Measurements from ENCODE around the gene EPN3. TPM values are rescaled to one million over a fixed set of nuclear protein-coding genes. Genes with fewer than 3 reads are reported as not detected.

EPN3 gene
- 10 to 100 TPM in 1 of 6 donors, 1 to 10 TPM in 2, under 1 TPM in 2, not detected in 1; 0.74 to 14.4 (median 1.2) TPM for total RNA-seq

DNA sequence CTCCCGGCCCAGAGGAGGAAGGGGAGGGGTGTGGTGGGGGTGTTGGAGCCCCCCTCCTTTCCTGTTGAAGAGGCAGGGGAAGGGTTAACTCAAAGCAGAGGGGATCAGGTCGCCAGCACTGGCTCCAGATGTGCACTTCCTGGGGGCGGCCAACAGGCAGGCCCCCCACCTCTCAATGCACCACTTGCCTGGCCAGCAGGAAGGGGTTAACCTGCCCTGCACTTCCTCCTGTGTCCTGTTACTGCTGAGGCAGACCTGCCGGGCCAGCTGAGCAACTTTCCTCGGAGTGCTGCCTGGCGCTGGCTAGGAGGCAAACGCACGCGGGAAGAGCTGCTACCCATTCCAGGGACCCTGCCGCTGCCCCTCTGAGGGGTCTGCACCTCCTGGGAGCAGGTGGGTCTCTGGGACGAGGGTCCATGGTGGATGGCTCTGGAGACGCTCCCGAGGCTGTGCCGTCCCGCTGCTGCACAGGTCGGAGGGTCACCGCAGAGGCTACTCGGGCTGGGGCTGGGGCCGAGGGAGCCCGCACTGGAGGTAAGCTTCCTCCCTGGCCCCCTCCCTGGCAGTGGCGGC is at the start of gene EPN3:
Gene EPN3, plus strand, starts transcription at position 284 of the 573 bp plus-strand sequence. CDS start 3,822 bp downstream, outside the sequence.
- H3K27me3 ChIP-seq: peaks cover 0 to 14% (median 6%) of the 10 kb centered on the region in 4 donors
- DNase-seq (peak; percentile 68 to 75), ATAC-seq (ENCODE audit: low FRiP score in 2 of 2) (peak; percentile 9 to 56)
- TF ChIP-seq CTCF (IDR thresholded peaks at IDR 0.05): peak in 1 of 6 experiments; percentile 40
- no peak for TF ChIP-seq POLR2A (IDR thresholded peaks at IDR 0.05)
- H3K9me3 ChIP-seq: no peaks in the 10 kb centered on the region
- peak within 1 kb of the TSS in 3 of 4 donors; percentile 25 to 29 (median 29) for H3K4me3 ChIP-seq
- no peak within 1 kb of the TSS for H3K27ac ChIP-seq
- 0 to 3% methylated on average over 1 to 20 of the region's 21 CpGs for WGBS, 2 donors
- H3K36me3 ChIP-seq: no peaks in the 10 kb centered on the region
- H3K4me1 ChIP-seq: peaks cover 14 to 28% (median 26%) of the 10 kb centered on the region in 4 donors

- WGBS, 2 donors: 88 to 91% methylated on average over 5 of the region's 5 CpGs
- Histone ChIP-seq H3K4me1 (peaks cover 14 to 32% (median 20%) of the 10 kb centered on the region in 4 donors), H3K36me3 (peaks cover 3 to 49% (median 26%) of the 10 kb centered on the region in 4 donors), H3K27ac (peak overlapping the region in 2 of 4 donors; percentile 29 to 73), H3K27me3 (no peaks in the 10 kb centered on the region), H3K4me3 (no peak overlapping the region), H3K9me3 (no peaks in the 10 kb centered on the region)
- DNase-seq (no peak), ATAC-seq (ENCODE audit: low FRiP score in 2 of 2) (no peak)
- TF ChIP-seq POLR2AphosphoS5 (IDR thresholded peaks at IDR 0.05): no peak
- no peak for TF ChIP-seq POLR2A (IDR thresholded peaks at IDR 0.05)
- no peak for TF ChIP-seq CTCF (IDR thresholded peaks at IDR 0.05)
- TF ChIP-seq EP300 (IDR thresholded peaks at IDR 0.05): no peak
These were observed 49.3 kb upstream of the EPN3 start for GRCh38 chr17:50483266-50483665.

- Histone ChIP-seq H3K9me3 (no peaks in the 10 kb centered on the region), H3K27me3 (no peaks in the 10 kb centered on the region), H3K4me1 (peaks cover 8 to 22% (median 16%) of the 10 kb centered on the region in 4 donors), H3K36me3 (peaks cover 3 to 49% (median 26%) of the 10 kb centered on the region in 4 donors), H3K4me3 (no peak overlapping the region), H3K27ac (no peak overlapping the region)
- no peak for DNase-seq
- 93% methylated on average over 8 to 10 of the region's 11 CpGs for WGBS, 2 donors
- no peak for ATAC-seq (ENCODE audit: low FRiP score in 2 of 2)
- TF ChIP-seq POLR2A (IDR thresholded peaks at IDR 0.05) (no peak), EP300 (IDR thresholded peaks at IDR 0.05) (no peak), CTCF (IDR thresholded peaks at IDR 0.05) (no peak), POLR2AphosphoS5 (IDR thresholded peaks at IDR 0.05) (no peak)
These were observed 48.0 kb upstream of the EPN3 start for GRCh38 chr17:50484386-50485155.

GRCh38 chr17:50487213-50488096 is 45.1 kb upstream of the EPN3 start:
- peaks cover 3 to 43% (median 24%) of the 10 kb centered on the region in 4 donors for H3K36me3 ChIP-seq

More at GRCh38 chr17:50487213-50488096, 45.1 kb upstream of the EPN3 start:
- H3K4me1 ChIP-seq: peaks cover 3 to 4% (median 4%) of the 10 kb centered on the region in 4 donors
- H3K9me3 ChIP-seq: no peaks in the 10 kb centered on the region
- H3K27me3 ChIP-seq: no peaks in the 10 kb centered on the region
- no peak overlapping the region for H3K4me3 ChIP-seq
- ATAC-seq (ENCODE audit: low FRiP score in 2 of 2): no peak
- H3K27ac ChIP-seq: no peak overlapping the region
- TF ChIP-seq POLR2A (IDR thresholded peaks at IDR 0.05): no peak
- TF ChIP-seq CTCF (IDR thresholded peaks at IDR 0.05): no peak
- TF ChIP-seq EP300 (IDR thresholded peaks at IDR 0.05): no peak
- TF ChIP-seq POLR2AphosphoS5 (IDR thresholded peaks at IDR 0.05): no peak
- WGBS, 2 donors: 76 to 85% methylated on average over 11 to 17 of the region's 17 CpGs
- no peak for DNase-seq
